Left lobe of liver (tissue), 2 donors: ENCODE measurements around the gene WRAP53. TPM values are rescaled to one million over a fixed set of nuclear protein-coding genes. Genes with fewer than 3 reads are reported as not detected.

Experiments used
- ATAC-seq: fragments of 200-7000 bp; cut with Tn5 transposase; one replicate; pipeline ENCODE4 v1.9.1; 2020; ENCODE audit warnings: mild to moderate bottlenecking, moderate library complexity
- DNase-seq: peaks from one replicate; pipeline ENCODE4 v3.0.0-alpha.2; 2020; ENCODE audit warnings: low spot score
- total RNA-seq: library from RNA; stranded (reverse); gene quantifications from one replicate; pipeline ENCODE4 v1.2.1, GENCODE V29; 2021
- donor health status: DM: no; HTN: no; CAD: no; lungs with moderate emphysema.
- donor health status: DM: no; HTN: yes; CAD: no.

WRAP53 gene
- total RNA-seq, 1 donor from 2014 or later: 4.9 TPM

DNA sequence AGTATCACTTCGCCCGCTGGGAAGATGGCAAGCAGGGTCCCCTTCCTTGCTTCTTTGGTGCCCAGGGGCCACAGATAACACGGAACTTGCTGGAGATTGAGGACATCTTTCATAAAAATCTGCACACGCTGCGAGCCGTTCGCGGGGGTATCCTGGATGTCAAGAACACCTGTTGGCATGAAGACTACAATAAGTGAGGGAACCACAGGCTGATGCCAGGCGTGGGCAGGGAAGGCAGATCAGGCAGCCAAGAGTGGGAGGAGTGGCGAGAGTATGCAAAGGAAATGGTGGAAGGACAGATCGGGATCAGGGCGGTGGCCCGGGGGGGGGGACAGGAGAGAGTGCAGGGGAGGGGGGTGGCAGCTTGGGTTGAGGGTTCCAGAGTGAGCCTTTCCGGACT lies 51.5 kb downstream of the WRAP53 start:
- no peak for DNase-seq
- no peak for ATAC-seq

DNA sequence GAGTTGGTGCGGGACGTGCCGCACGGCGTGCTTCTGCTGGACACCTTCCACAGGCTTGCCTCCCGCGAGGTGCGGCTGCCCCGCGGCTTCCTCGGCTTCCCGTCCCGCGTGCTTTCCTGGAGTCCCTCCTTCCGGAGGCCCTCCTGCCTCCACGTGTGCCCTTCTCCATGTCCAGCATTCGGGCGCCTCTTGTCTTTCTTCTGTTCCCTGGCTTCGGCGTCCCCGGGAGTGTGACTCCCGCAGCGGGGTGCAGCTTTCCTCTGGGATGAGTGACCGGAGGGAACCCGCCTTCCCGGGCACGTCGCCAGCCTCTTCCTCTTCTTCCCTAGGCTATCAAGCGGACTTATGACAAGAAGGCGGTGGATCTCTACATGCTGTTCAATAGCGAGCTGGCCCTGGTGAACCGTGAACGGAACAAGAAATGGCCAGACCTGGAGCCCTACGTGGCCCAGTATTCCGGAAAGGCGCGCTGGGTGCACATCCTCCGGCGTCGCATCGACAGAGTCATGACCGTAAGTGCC lies 52.3 kb downstream of the WRAP53 start:
- DNase-seq (no peak), ATAC-seq (no peak)

DNA sequence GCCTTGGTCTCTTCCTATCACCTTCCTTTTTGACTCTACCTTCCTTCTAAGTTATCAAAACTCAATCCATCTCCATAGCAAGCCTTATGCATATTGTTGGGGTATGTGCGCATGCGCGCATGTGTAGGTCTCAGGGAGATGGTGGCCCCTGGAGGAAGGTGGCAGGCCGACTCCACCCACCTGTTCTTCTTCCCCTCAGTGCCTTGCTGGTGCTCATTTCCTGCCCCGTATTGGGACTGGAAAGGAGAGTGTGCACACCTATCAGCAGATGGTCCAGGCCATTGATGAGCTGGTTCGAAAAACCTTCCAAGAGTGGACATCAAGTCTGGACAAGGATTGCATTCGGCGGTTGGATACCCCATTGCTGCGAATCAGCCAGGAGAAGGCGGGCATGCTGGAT lies 54.5 kb downstream of the WRAP53 start:
- no peak for ATAC-seq
- DNase-seq: no peak

DNA sequence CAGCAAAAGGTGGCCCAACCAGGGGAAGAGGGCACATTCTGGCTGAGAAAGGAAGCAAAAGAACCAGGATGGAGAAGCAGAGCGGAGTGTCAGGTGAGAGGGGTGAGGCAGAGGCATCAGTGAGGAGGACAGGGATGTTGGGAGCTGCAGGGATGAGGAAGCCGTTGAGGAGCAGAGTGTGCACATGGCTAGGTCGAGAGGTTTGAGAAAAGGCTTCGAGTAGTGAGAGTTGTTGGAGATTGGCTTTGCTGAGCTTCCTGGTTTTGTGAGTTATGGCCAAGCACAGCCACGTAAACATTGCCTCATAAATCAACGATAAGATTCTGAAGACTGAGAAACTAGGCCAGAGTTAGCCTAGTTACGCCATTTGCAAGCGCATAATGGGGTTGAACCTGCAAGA lies 56.1 kb downstream of the WRAP53 start:
- no peak for ATAC-seq

DNA sequence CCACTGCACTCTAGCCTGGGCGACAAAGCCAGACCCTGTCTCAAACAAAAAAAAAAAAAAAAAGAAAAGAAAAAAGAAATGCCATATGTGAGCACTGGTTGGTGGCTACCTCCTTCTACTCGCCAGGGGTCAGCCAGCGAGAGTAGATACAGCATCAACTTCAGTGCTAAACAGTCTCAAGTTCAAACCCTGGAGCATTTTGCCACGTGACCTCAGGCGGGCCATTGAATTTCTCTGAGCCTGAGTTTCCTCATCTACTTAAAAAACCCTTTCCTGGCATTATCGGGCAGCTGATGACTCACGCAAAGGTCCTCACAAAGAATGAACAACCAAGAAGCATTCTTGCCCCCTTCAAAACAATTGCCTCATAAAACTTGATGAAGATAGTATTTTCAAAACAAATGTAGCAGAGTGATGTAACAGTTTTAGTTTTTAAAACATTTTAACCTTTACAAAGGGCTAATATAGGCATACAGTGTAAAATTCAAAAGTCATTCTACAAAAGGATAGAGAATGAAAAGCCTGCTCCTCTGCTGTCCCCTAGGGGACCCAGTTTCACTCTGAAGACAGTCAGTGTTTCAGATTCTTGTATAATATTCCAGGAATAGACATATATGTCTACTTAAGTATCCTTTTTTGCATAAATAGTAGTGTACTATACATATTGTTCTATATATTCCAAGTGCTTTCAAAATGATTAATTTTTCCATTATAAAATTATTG lies 57.6 kb downstream of the WRAP53 start:
- DNase-seq (no peak), ATAC-seq (no peak)

More for the DNA sequence above, 56.1 kb downstream of the WRAP53 start:
- no peak for DNase-seq

DNA sequence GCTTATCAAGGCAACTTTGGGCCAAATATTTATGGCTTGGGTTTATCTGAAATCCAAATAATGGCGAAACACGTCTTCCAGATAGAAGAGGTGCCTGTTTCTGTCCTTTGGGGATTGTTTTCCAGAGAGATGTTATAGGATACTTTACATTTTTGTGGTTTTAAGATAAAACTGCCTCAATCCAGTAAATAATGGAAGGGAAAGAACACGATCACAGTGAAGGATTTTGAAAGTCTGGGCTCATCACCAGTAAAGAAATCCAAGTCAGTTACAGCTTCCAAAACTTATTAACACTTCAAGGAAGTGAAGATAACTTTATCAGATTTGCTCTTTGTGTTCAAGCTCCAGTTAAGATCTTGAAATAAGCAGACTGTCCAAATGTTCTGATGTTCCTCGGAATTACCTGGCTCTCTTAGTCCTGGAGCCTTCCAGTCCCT lies 59.4 kb downstream of the WRAP53 start:
- no peak for DNase-seq
- no peak for ATAC-seq

DNA sequence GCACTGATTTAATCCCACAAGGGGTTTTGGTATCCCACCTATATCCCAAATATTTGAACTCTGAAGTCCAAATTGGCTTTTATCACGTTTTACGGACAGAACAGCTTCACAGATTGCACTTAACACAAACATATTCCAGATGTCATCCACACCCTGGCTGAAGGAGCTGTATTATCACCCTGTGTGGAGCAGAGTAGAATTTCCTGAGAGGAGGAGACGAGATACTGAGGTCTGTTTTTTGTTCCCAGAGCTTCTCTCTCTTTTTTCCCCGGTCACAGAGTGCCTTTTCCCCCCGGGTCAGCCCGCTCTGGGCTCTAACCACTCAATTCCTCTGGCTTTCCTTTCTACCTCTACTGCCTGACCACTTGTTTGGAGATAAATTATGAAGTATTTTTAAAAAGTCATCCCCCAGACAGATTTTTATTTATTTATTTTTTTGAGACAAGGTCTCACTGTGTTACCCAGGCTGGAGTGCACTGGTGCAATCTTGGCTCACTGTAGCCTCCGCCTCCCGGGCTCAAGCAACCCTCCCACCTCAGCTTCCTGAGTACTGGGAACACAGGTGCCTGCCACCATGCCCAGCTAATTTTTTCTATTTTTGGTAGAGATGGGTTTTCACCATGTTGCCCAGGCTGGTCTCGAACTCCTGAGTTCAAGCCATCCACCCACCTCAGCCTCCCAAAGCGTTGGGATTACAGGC lies 59.9 kb downstream of the WRAP53 start:
- DNase-seq: no peak
- no peak for ATAC-seq

DNA sequence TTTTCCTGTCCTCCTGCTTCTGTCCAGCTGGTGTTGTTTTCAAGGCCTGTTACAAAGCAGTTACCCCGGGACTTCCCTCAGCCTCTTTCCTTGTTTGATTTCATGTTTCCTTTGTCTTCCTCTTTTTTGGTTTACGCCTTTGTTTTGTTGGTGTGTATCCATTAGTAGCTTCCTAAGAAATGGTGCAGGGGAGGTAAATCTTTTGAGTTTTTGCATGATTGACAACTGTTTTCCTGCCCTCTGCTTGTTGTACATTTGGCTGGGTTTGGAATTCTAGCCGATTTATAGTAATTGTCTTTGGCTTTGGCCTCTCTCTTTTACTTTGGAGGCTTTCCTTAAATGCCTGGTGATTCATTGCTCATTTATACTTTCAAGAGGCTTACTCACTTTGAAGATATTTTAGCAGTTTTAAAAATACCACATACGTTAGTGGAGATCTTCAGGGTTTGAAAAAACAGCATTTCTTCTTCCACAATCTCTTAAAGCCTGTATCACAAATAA lies 62.1 kb downstream of the WRAP53 start:
- ATAC-seq (no peak), DNase-seq (no peak)

Other genes with a start within 250 kb of the WRAP53 start
- gene FGF11, start 249.0 kb upstream of the WRAP53 start, total RNA-seq: 0.86 TPM
- gene CHRNB1, start 243.4 kb upstream of the WRAP53 start, total RNA-seq: 10.9 TPM
- 7.9 TPM for gene ZBTB4, start 208.8 kb upstream of the WRAP53 start, total RNA-seq
- gene SLC35G6, start 207.0 kb upstream of the WRAP53 start, total RNA-seq: not detected
- gene POLR2A, start 204.1 kb upstream of the WRAP53 start, total RNA-seq: 55.9 TPM
- 9.3 TPM for gene TNFSF12, start 139.4 kb upstream of the WRAP53 start, total RNA-seq
- 5.9 TPM for gene TNFSF13, start 129.7 kb upstream of the WRAP53 start, total RNA-seq
- gene SENP3, start 126.6 kb upstream of the WRAP53 start, total RNA-seq: 14.1 TPM
- 44.2 TPM for gene CD68, start 108.8 kb upstream of the WRAP53 start, total RNA-seq
- gene MPDU1, start 104.6 kb upstream of the WRAP53 start, total RNA-seq: 49.4 TPM
- gene SOX15, start 98.4 kb upstream of the WRAP53 start, total RNA-seq: 0.20 TPM
- 19.0 TPM for gene FXR2, start 73.6 kb upstream of the WRAP53 start, total RNA-seq
- 100 TPM for gene SAT2, start 60.7 kb upstream of the WRAP53 start, total RNA-seq
- 4.6 TPM for gene SHBG, start 58.3 kb upstream of the WRAP53 start, total RNA-seq
- 1.3 TPM for gene ATP1B2, start 37.6 kb upstream of the WRAP53 start, total RNA-seq
- gene TP53, start 987 bp upstream of the WRAP53 start, total RNA-seq: 13.6 TPM
- gene EFNB3, start 16.7 kb downstream of the WRAP53 start, total RNA-seq: 0.63 TPM
- 0.15 TPM for gene DNAH2, start 29.3 kb downstream of the WRAP53 start, total RNA-seq
- gene KDM6B, start 145.7 kb downstream of the WRAP53 start, total RNA-seq: 18.1 TPM
- 1.3 TPM for gene TMEM88, start 166.6 kb downstream of the WRAP53 start, total RNA-seq
- gene NAA38, start 169.1 kb downstream of the WRAP53 start, total RNA-seq: 33.5 TPM
- gene CYB5D1, start 169.5 kb downstream of the WRAP53 start, total RNA-seq: 12.4 TPM
- 5.7 TPM for gene CHD3, start 200.3 kb downstream of the WRAP53 start, total RNA-seq
- 0.23 TPM for gene RNF227, start 227.8 kb downstream of the WRAP53 start, total RNA-seq
- gene KCNAB3, start 241.4 kb downstream of the WRAP53 start, total RNA-seq: 1.3 TPM
- 41.1 TPM for gene TRAPPC1, start 243.5 kb downstream of the WRAP53 start, total RNA-seq
- 8.9 TPM for gene CNTROB, start 243.7 kb downstream of the WRAP53 start, total RNA-seq